Measurements from ENCODE around the gene MRPL30. TPM values are rescaled to one million over a fixed set of nuclear protein-coding genes. Genes with fewer than 3 reads are reported as not detected.

MRPL30 gene
- total and polyA plus RNA-seq, 7 experiments from 2014 or later = 16.1 to 26.0 (median 20.5) TPM

DNA sequence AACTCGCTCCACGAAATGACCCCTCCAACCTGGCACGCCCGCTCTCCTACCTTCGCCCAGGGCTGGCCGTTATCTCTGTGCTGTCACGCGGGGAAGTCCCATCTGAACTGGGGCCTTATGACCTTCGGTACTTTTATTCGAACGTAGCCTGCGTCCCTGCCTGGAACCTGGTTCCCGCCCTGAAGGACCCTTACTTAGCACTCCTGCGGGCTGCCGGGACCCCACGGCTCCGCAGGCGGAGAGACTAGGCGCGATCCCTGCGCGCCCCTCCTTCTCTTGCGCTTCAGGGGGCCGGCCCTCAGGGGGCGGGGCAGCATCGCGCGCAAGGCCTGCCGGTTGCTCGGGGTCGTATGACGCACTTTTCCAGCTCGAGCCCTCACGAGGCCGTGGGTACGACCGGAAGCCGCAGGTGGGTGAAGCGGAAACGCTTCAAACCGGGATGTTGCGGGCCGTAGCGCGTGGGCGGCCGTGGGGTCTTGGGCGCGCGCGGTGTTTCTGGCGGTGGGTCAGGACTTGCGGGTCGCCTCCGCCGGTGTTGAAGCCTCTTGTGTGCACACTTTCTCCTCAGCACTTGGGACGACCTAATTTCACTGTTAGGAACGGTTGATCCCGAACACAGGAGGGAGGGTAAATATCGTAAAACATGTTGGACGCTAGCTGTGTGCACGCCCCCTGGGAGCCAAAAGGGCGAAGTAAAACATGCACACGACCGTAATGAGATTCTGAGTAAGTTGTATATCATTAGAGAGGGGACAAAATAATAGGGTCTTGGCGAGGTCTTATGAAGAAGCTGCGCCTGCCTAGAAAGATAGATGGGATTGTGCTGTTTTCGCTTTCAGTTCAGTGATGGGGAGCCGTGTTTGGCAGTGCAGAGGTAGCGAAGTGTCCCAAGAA is 26.1 kb upstream of the MRPL30 start, which contains the start of the genes LIPT1 and TSGA10:
Gene LIPT1 (plus strand): TSS at position 325 of the 894 bp plus-strand sequence. CDS start 6,991 bp downstream, outside the sequence.
Gene TSGA10 (minus strand): TSS at position 300 of the 894 bp plus-strand sequence. CDS start 45,503 bp downstream, outside the sequence.
- DNase-seq (peak; percentile 80 to 95 (median 92)), ATAC-seq (peak; percentile 98)
- peaks cover 18 to 30% (median 26%) of the 10 kb centered on the region in 5 donors for H3K36me3 Mint-ChIP-seq
- peaks cover 5 to 21% (median 10%) of the 10 kb centered on the region in 3 experiments for H3K36me3 ChIP-seq (ENCODE audit: control insufficient read depth in 2 of 3, insufficient read depth in 3 of 3, low read length in 3 of 3)
- ChIA-PET POLR2A (interaction anchor here (0.6 to 5.7 kb wide), 15 partner anchors 8 to 1091 kb away, joined by 3 to 101 read pairs (median 4); partner anchors contain the start of genes C2orf15, EIF5B, MGAT4A and MITD1), CTCF (interaction anchor here (0.6 to 1.5 kb wide), 5 partner anchors 14 to 354 kb away, joined by 3 to 8 read pairs (median 5); partner anchors contain the start of genes MITD1 and MRPL30)
- H3K27me3 Mint-ChIP-seq = no peaks in the 10 kb centered on the region
- H3K4me1 Mint-ChIP-seq = peaks cover 25 to 57% (median 42%) of the 10 kb centered on the region in 7 donors
- peak within 1 kb of the TSS; percentile 92 for H3K27ac ChIP-seq (ENCODE audit: low read depth, low read length)
- no peaks in the 10 kb centered on the region for H3K9me3 Mint-ChIP-seq
- H3K4me3 ChIP-seq (ENCODE audit: low read length) = peak within 1 kb of the TSS; percentile 83
- H3K4me1 ChIP-seq (ENCODE audit: control insufficient read depth in 2 of 2, insufficient read depth in 2 of 2, low read length in 2 of 2) = peaks cover 15 to 18% of the 10 kb centered on the region in 2 donors
- H3K27ac Mint-ChIP-seq = peak within 1 kb of the TSS in 2 of 9 donors; percentile 96 to 97
- H3K4me3 Mint-ChIP-seq = peak within 1 kb of the TSS in 1 of 10 donors; percentile 93
- intact Hi-C loops (cut with micrococcal nuclease) = loop anchor here (1.0 to 10.0 kb wide), 11 partner anchors 8 to 1490 kb away; partner anchors contain the start of genes C2orf15 (in 2 of the 2), MITD1 (in 2 of the 2), MRPL30 (in 2 of the 2) and REV1 (in 2 of the 2)
- no peaks in the 10 kb centered on the region for H3K27me3 ChIP-seq (ENCODE audit: control insufficient read depth in 2 of 2, insufficient read depth in 2 of 2, low read length in 2 of 2)
- no peaks in the 10 kb centered on the region for H3K9me3 ChIP-seq (ENCODE audit: control insufficient read depth in 2 of 3, low read length in 3 of 3)

DNA sequence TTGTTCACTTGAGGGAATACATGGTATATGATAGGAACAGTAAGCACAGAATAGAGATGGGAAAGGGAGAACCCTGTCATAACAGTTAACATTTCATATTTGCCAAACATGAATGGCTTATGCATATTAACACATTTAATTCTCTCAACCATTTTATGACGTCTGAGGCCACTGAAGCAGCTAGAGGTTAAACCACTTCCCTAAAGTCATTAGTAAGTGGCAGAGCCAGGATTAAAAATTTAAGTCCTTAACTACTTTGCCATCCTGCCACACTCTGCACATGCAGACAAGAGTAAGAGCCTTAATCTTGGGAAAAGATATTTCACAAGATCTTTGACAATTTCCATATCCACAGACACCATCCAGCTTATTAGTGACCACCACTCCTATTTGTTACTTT is 24.1 kb upstream of the MRPL30 start:
- DNase-seq = no peak
- CTCF ChIA-PET = no interaction called here
- H3K4me3 ChIP-seq (ENCODE audit: low read length) = no peak overlapping the region
- H3K4me1 ChIP-seq (ENCODE audit: control insufficient read depth in 2 of 2, insufficient read depth in 2 of 2, low read length in 2 of 2) = peaks cover 15 to 18% of the 10 kb centered on the region in 2 donors
- Mint-ChIP-seq H3K27ac (peak overlapping the region in 4 of 9 donors; percentile 34 to 70 (median 59)), H3K36me3 (peaks cover 14 to 26% (median 21%) of the 10 kb centered on the region in 5 donors), H3K4me3 (peak overlapping the region in 6 of 10 donors; percentile 26 to 79 (median 52)), H3K4me1 (peaks cover 21 to 47% (median 38%) of the 10 kb centered on the region in 7 donors), H3K9me3 (no peaks in the 10 kb centered on the region), H3K27me3 (no peaks in the 10 kb centered on the region)
- H3K27ac ChIP-seq (ENCODE audit: low read depth, low read length) = peak overlapping the region; percentile 19
- POLR2A ChIA-PET = interaction anchor here (1.6 to 3.8 kb wide), 3 partner anchors 10 to 24 kb away, joined by 4 to 31 read pairs (median 14); partner anchors contain the start of genes C2orf15, MITD1 and MRPL30
- intact Hi-C loops (cut with micrococcal nuclease) = loop anchor here (10.0 kb wide), 5 partner anchors 338 to 1492 kb away; partner anchors contain the start of genes ACTR1B (in 1 of the 2), C2orf92 (in 1 of the 2), COA5 (in 1 of the 2) and INPP4A (in 1 of the 2)
- peaks cover 5 to 23% (median 10%) of the 10 kb centered on the region in 3 experiments for H3K36me3 ChIP-seq (ENCODE audit: control insufficient read depth in 2 of 3, insufficient read depth in 3 of 3, low read length in 3 of 3)
- ATAC-seq = no peak
- no peaks in the 10 kb centered on the region for H3K9me3 ChIP-seq (ENCODE audit: control insufficient read depth in 2 of 3, low read length in 3 of 3)
- H3K27me3 ChIP-seq (ENCODE audit: control insufficient read depth in 2 of 2, insufficient read depth in 2 of 2, low read length in 2 of 2) = no peaks in the 10 kb centered on the region

DNA sequence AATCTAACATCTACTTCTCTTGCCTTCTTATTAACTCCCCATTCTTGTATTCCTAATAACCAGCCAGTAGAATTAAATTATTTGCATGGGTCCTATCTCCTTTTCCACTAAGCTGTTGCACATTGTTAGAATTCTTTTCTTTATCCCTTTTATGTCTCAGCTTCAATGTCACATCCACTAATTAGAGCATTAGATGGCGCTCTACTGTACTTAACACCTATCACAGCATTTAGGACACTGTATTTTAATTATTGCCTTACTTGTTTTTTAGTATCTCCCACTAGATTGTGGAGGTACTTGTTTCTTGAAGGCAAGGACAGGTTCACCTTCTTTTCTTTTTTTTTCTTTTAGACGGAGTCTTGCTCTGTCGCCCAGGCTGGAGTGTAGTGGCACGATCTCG is 22.4 kb upstream of the MRPL30 start:
- Histone ChIP-seq H3K27ac (ENCODE audit: low read depth, low read length) (peak overlapping the region; percentile 19), H3K4me1 (ENCODE audit: control insufficient read depth in 2 of 2, insufficient read depth in 2 of 2, low read length in 2 of 2) (peaks cover 13 to 14% of the 10 kb centered on the region in 2 donors), H3K36me3 (ENCODE audit: control insufficient read depth in 2 of 3, insufficient read depth in 3 of 3, low read length in 3 of 3) (peaks cover 5 to 32% (median 10%) of the 10 kb centered on the region in 3 experiments), H3K4me3 (ENCODE audit: low read length) (no peak overlapping the region), H3K9me3 (ENCODE audit: control insufficient read depth in 2 of 3, low read length in 3 of 3) (no peaks in the 10 kb centered on the region), H3K27me3 (ENCODE audit: control insufficient read depth in 2 of 2, insufficient read depth in 2 of 2, low read length in 2 of 2) (no peaks in the 10 kb centered on the region)
- Mint-ChIP-seq H3K27ac (peak overlapping the region in 5 of 9 donors; percentile 34 to 75 (median 63)), H3K4me1 (peaks cover 21 to 48% (median 40%) of the 10 kb centered on the region in 7 donors), H3K36me3 (peaks cover 14 to 35% (median 26%) of the 10 kb centered on the region in 5 donors), H3K27me3 (no peaks in the 10 kb centered on the region), H3K4me3 (peak overlapping the region in 1 of 10 donors; percentile 59), H3K9me3 (no peaks in the 10 kb centered on the region)
- POLR2A ChIA-PET = interaction anchor here (0.7 to 2.2 kb wide), 4 partner anchors 17 to 178 kb away, joined by 3 to 14 read pairs (median 4); partner anchors contain the start of genes C2orf15 and EIF5B
- intact Hi-C loops (cut with micrococcal nuclease) = loop anchor here (10.0 kb wide), 5 partner anchors 336 to 1494 kb away; partner anchors contain the start of genes ACTR1B (in 1 of the 2), C2orf92 (in 1 of the 2), COA5 (in 1 of the 2) and INPP4A (in 1 of the 2)
- CTCF ChIA-PET = interaction anchor here (1.4 kb wide), 1 partner anchor 22 kb away, joined by 5 read pairs; the partner anchor contains the start of gene MITD1
- no peak for DNase-seq
- no peak for ATAC-seq

DNA sequence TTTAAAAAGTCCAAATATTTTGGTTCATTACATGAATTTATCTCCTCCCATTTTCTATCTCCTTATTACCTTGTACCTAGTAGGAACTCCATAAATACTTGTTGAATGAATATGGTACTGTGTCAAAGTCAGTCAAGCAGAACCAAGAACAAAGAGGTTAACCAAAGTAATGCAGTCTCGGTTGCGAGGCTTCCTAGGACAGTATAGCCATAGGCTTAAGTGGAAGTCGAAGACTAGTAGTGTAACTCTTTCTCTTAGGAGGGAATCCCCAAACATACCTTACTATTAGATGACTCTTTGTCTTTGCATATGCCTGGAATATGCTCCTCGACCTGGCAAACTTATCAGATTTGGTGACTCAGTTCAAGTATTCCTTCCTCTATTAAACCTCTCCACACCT is 21.4 kb upstream of the MRPL30 start:
- Histone ChIP-seq H3K27me3 (ENCODE audit: control insufficient read depth in 2 of 2, insufficient read depth in 2 of 2, low read length in 2 of 2) (no peaks in the 10 kb centered on the region), H3K9me3 (ENCODE audit: control insufficient read depth in 2 of 3, low read length in 3 of 3) (no peaks in the 10 kb centered on the region), H3K36me3 (ENCODE audit: control insufficient read depth in 2 of 3, insufficient read depth in 3 of 3, low read length in 3 of 3) (peaks cover 5 to 32% (median 10%) of the 10 kb centered on the region in 3 experiments), H3K4me3 (ENCODE audit: low read length) (no peak overlapping the region), H3K4me1 (ENCODE audit: control insufficient read depth in 2 of 2, insufficient read depth in 2 of 2, low read length in 2 of 2) (peaks cover 5 to 6% of the 10 kb centered on the region in 2 donors), H3K27ac (ENCODE audit: low read depth, low read length) (no peak overlapping the region)
- peaks cover 14 to 39% (median 26%) of the 10 kb centered on the region in 5 donors for H3K36me3 Mint-ChIP-seq
- DNase-seq = no peak
- H3K27ac Mint-ChIP-seq = peak overlapping the region in 7 of 9 donors; percentile 12 to 87 (median 32)
- peaks cover 21 to 52% (median 43%) of the 10 kb centered on the region in 7 donors for H3K4me1 Mint-ChIP-seq
- ATAC-seq = no peak
- CTCF ChIA-PET = interaction anchor here (1.4 kb wide), 1 partner anchor 21 kb away, joined by 5 read pairs; the partner anchor contains the start of gene MITD1
- H3K27me3 Mint-ChIP-seq = no peaks in the 10 kb centered on the region
- intact Hi-C loops (cut with micrococcal nuclease) = loop anchor here (10.0 kb wide), 5 partner anchors 335 to 1495 kb away; partner anchors contain the start of genes ACTR1B (in 1 of the 2), C2orf92 (in 1 of the 2), COA5 (in 1 of the 2) and INPP4A (in 1 of the 2)
- POLR2A ChIA-PET = interaction anchor here (1.1 to 1.7 kb wide), 2 partner anchors 18 to 177 kb away, joined by 3 to 5 read pairs; partner anchors contain the start of genes C2orf15 and EIF5B
- no peak overlapping the region for H3K4me3 Mint-ChIP-seq
- H3K9me3 Mint-ChIP-seq = no peaks in the 10 kb centered on the region

DNA sequence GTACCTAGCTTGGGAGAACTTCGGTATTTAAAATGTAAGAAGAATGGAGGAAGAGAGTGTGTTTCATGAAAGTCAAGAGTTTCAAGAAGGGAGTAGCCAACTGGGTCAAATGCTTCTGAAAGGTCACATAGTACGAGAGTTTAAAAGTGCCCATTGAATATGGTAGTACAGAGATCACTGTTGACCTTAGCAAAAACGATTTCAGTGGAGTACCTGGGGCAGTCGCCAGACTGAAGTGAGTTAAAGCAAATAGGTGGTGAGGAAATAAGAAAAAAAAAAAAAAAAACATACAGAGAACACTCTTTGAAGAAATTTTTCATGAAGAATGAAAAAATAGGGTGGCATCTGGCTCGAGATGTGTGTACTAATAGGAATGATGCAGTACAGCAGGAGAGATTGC is 14.8 kb upstream of the MRPL30 start:
- Histone ChIP-seq H3K4me1 (ENCODE audit: control insufficient read depth in 2 of 2, insufficient read depth in 2 of 2, low read length in 2 of 2) (no peaks in the 10 kb centered on the region), H3K27ac (ENCODE audit: low read depth, low read length) (no peak overlapping the region), H3K9me3 (ENCODE audit: control insufficient read depth in 2 of 3, low read length in 3 of 3) (no peaks in the 10 kb centered on the region), H3K27me3 (ENCODE audit: control insufficient read depth in 2 of 2, insufficient read depth in 2 of 2, low read length in 2 of 2) (no peaks in the 10 kb centered on the region), H3K4me3 (ENCODE audit: low read length) (no peak overlapping the region), H3K36me3 (ENCODE audit: control insufficient read depth in 2 of 3, insufficient read depth in 3 of 3, low read length in 3 of 3) (peaks cover 12 to 52% (median 15%) of the 10 kb centered on the region in 3 experiments)
- Mint-ChIP-seq H3K9me3 (no peaks in the 10 kb centered on the region), H3K36me3 (peaks cover 0 to 46% (median 22%) of the 10 kb centered on the region in 5 donors), H3K27me3 (no peaks in the 10 kb centered on the region), H3K4me1 (peaks cover 1 to 11% (median 7%) of the 10 kb centered on the region in 7 donors), H3K4me3 (no peak overlapping the region), H3K27ac (peak overlapping the region in 5 of 9 donors; percentile 4 to 77 (median 37))
- CTCF ChIA-PET = no interaction called here
- POLR2A ChIA-PET = interaction anchor here (1.0 to 2.7 kb wide), 2 partner anchors 9 to 11 kb away, joined by 4 to 10 read pairs; partner anchors contain the start of genes LIPT1 and TSGA10
- DNase-seq = no peak
- intact Hi-C loops (cut with micrococcal nuclease) = no loop called here
- no peak for ATAC-seq
